Measurements from ENCODE around the gene ZNF483. TPM values are rescaled to one million over a fixed set of nuclear protein-coding genes. Genes with fewer than 3 reads are reported as not detected.
"Not testable (repeated sequence)": the region's sequence is repeated elsewhere in the genome, so short reads cannot be mapped to it uniquely, and the experiment has no call there.

ZNF483 gene
- 4.2 and 4.7 TPM in 2 replicates for total RNA-seq

- intact Hi-C loops (cut with micrococcal nuclease): loop anchor here (1.0 to 5.0 kb wide), 5 partner anchors 41 to 854 kb away; partner anchors contain the start of genes DNAJC25, ECPAS and PTBP3
Observed at GRCh38 chr9:111525056-111525977, at the start of gene ZNF483. Gene ZNF483 (plus strand): TSS chr9:111525179. CDS start chr9:111527396, 2,217 bp downstream.

DNA sequence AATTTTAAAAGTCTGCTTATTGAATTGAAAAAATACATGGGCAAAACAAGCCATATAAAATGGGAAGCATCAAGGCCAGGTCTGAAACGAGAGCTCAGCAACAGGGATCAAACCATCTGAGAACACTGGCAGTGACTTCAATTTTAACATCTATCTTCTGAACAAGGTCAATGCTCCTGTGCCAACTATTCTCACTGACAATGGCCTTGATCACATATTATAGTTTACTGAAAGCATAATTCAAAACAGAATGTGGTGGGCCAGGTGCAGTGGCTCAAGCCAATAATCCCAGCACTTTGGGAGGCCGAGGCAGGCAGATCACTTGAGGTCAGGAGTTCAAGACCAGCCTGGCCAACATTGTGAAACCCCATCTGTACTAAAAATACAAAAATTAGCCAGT is 49.8 kb upstream of the ZNF483 start:
- intact Hi-C loops (cut with micrococcal nuclease): no loop called here

DNA sequence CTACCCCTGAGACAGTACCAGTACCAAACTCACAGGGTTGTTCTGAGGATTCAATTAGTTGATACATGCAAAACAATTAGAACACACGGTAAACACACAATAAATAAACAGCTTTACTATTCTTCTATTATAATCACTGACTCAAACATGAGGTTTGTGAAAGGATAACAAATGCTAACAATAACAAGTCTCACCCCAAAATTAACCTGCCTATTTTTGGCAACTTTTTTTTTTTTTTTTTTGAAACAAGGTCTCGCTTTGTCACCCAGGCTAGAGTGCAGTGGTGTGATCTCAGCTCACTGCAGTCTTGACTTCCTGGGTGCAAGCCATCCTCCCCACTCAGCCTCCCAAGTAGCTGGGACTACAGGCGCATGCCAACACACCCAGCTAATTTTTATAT is 47.3 kb upstream of the ZNF483 start:
- intact Hi-C loops (cut with micrococcal nuclease): no loop called here

GRCh38 chr9:111481885-111482636 is 42.9 kb upstream of the ZNF483 start:
- intact Hi-C loops (cut with micrococcal nuclease): loop anchor here (1.0 to 10.0 kb wide), 12 partner anchors 55 to 1919 kb away; partner anchors contain the start of genes ALAD, CDC26, FKBP15 and KIAA1958

DNA sequence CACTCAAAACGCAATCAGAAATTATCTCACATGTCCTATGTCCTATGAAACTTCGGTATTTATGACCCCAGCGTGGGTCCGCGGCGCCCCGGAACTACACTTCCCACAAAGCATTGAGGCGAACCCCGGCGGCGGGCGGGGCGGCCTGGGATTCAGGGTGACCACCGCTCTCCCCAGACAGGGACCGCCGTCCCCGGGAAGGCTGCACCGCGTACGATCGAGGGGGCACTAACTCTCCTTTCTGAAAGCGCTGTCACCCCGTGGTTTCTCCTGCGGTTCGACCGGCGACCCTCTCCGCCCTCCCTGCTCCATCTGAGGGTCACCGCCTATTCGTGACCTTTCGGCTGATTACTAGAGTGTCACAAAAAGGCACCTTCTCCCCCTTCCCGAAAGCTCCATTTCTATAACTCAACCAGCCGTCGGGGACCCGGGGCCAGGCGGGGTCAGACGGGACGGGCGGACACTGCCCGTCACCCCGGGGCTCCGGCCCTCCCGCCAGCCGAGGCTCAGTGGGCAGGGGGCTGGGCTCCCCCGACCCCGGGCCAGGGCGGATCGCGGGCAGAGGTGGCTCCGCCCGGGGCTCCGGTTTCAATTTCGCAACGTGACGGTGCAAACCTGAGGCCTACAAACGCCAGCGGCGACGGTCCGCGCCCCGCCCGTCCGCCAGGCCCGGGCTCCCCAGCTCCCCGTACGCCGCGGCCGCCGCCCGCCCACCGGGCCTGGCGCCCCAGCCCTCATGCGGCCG is 42.1 kb upstream of the ZNF483 start:
- intact Hi-C loops (cut with micrococcal nuclease): loop anchor here (1.0 to 10.0 kb wide), 13 partner anchors 56 to 1918 kb away; partner anchors contain the start of genes ALAD, CDC26, FKBP15 and KIAA1958

DNA sequence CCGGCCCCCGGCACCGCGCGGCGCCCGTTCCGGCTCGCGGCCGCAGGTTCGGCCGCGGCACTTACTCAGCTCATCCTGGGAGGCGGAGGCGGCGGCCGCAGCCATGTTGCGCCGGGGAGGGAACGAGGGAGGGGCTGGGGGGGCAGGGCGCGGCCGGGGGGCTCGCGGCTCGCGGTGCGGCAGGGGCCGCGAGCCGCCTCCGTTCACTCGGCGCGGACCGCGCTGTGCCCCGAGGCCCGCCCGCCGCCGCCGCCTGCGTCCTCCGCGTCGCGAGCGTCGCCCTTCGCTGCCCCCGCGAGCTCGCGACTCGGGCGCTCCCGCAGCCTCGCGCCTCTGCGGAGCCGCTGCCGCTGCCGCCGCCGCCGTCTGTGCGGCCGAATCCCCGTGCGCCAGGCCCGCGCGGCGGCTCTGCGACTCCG is 41.5 kb upstream of the ZNF483 start:
- intact Hi-C loops (cut with micrococcal nuclease): loop anchor here (1.0 to 10.0 kb wide), 9 partner anchors 591 to 1791 kb away; partner anchors contain the start of genes CDC26, FKBP15, KIAA1958 and PRPF4

GRCh38 chr9:111483858-111484571 is 41.0 kb upstream of the ZNF483 start, which contains the start of gene ECPAS:
Gene ECPAS (minus strand): TSS chr9:111484383. CDS start chr9:111472918, 11,465 bp downstream.
- intact Hi-C loops (cut with micrococcal nuclease): loop anchor here (1.0 to 10.0 kb wide), 13 partner anchors 41 to 1791 kb away; partner anchors contain the start of genes CDC26, DNAJC25, FKBP15 and INIP

- intact Hi-C loops (cut with micrococcal nuclease): loop anchor here (1.0 to 10.0 kb wide), 8 partner anchors 41 to 1668 kb away; partner anchors contain the start of genes DNAJC25, INIP, SLC31A2 and TXN
Observed at GRCh38 chr9:111484572-111484894, 40.4 kb upstream of the ZNF483 start.

- intact Hi-C loops (cut with micrococcal nuclease): not testable (repeated sequence)
Observed at GRCh38 chr9:111497196-111497595, 27.8 kb upstream of the ZNF483 start.

DNA sequence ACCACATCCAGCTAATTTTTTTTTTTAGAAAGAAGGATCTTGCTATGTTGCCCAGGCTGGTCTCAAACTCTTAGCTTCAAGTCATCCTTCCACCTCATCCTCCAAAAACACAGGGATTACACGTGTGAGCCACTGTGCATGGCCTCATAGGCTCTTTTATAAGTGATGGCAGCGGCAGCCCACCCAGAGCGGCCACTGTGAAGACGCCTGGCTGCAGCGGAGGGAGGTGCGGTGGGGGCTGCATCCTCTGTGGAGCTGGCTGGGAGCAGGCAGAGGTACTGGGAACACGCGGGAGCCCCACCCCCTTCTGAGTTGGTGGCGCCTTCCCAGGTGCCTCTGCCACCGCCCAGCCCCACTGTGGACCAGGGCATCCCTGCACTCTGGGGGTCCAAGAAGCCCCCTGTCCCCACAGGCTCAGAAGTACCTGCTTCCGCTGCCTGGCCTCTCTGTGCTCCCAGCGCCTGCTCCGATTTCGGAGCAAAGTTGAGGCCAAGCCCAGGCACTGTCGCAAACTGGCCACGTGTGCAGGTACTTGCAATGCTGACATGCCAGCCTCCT is 23.9 kb upstream of the ZNF483 start:
- intact Hi-C loops (cut with micrococcal nuclease): no loop called here

GRCh38 chr9:111501648-111502047 is 23.3 kb upstream of the ZNF483 start:
- intact Hi-C loops (cut with micrococcal nuclease): no loop called here

GRCh38 chr9:111502506-111502905 is 22.5 kb upstream of the ZNF483 start:
- intact Hi-C loops (cut with micrococcal nuclease): no loop called here

DNA sequence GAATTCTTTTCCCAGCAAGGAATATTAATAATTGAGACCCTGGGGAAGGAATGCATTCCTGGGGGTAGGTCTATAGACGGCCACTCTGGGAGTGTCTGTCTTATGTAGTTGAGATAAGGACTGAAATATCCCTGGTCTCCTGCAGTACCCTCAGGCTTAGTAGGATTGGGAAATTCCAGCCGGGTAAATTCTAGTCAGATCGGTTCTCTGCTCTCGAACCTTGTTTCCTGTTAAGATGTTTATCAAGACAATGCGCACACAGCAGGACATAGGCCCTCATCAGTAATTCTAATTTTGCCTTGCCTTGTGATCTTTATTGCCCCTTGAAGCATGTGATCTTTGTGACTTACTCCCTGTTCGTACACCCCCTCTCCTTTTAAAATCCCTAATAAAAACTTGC is 13.4 kb upstream of the ZNF483 start:
- intact Hi-C loops (cut with micrococcal nuclease): not testable (repeated sequence)

DNA sequence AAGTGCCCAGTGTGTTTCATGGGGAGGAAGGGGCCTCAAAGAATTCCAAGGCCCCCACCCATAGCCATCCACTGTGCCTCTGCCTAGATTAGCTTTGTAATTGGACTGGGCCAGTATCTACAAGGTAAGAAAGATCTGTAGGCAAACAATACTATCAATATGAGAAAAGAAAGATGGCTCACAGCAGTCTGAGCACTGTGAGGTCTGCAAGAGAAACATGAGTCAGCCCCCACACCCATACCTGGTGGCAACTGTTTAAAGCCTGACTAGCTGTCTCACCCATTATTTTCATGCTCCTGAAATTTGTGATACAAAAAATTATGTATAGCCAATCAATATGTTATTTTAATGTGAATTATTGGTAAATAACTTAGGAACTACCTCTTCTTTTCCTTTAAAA is 10.0 kb upstream of the ZNF483 start:
- intact Hi-C loops (cut with micrococcal nuclease): no loop called here

GRCh38 chr9:111516061-111516465 is 8.9 kb upstream of the ZNF483 start:
- intact Hi-C loops (cut with micrococcal nuclease): no loop called here

DNA sequence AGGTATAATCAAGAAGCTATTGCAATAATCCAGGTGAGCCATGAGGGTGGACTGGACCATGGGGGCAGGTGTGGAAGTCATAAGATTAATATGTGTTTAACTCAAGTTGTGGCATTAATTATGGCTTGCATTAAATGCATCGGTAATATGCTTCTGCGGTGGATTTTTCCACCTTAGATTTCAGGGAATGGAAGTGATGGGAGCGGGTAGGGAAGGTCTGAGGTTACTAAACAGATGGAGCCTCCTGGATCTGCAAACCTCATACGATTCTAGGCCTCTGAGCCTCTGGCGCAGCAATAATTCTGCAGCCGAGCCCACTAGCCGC is 286 bp upstream of the ZNF483 start:
- intact Hi-C loops (cut with micrococcal nuclease): loop anchor here (1.0 to 5.0 kb wide), 5 partner anchors 40 to 855 kb away; partner anchors contain the start of genes DNAJC25, ECPAS and PTBP3

DNA sequence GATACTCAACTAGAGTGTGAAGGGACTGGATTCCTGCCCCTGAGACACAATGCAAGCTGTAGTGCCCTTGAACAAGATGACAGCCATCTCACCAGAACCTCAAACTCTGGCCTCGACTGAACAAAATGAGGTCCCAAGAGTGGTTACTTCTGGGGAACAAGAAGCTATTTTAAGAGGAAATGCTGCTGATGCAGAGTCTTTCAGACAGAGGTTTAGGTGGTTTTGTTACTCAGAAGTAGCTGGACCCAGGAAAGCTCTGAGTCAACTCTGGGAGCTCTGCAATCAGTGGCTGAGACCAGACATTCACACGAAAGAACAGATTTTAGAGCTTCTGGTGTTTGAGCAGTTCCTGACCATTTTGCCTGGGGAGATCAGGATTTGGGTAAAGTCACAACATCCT is 2.4 kb downstream of the ZNF483 start:
- intact Hi-C loops (cut with micrococcal nuclease): loop anchor here (5.0 kb wide), 1 partner anchor 805 kb away; the partner anchor contains the start of gene PTBP3

- intact Hi-C loops (cut with micrococcal nuclease): loop anchor here (5.0 kb wide), 1 partner anchor 803 kb away; the partner anchor contains the start of gene PTBP3
Observed at GRCh38 chr9:111529787-111530186, 4.8 kb downstream of the ZNF483 start.

- intact Hi-C loops (cut with micrococcal nuclease): no loop called here
Observed at GRCh38 chr9:111531716-111532115, 6.7 kb downstream of the ZNF483 start.

Measured in T-helper 1 cell treated with Interleukin-12 subunit alpha and Interleukin-12 subunit beta and Interleukin-4 antibody, amounts not matched to agents 30 ng/mL and 1 ng/mL, for 36 hours (primary cell).